ENCODE data around the gene TJP2. TPM values are rescaled to one million over a fixed set of nuclear protein-coding genes. Genes with fewer than 3 reads are reported as not detected.

Gene TJP2
- total and polyA plus RNA-seq, 4 experiments from 2014 or later, result 2.4 to 10.3 (median 8.8) TPM

DNA sequence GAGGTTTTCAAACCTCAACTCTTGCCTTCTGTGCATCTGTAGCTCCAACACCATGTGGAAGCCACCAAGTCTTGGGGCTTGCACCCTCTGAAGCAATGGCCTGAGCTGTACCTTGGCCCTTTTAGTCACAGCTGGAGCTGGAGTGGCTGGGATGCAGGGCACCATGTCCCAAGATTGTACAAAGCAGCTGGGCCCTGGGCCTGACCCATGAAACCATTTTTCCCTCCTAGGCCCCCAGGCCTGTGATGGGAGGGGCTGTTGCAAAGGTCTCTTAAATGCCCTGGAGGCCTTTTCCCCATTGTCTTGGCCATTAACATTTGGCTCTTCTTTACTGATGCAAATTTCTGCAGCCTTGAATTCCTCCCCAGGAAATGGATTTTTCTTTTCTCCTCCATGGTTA, 139.1 kb downstream of the TJP2 start:
- Mint-ChIP-seq H3K27ac (no peak overlapping the region), H3K4me3 (no peak overlapping the region), H3K4me1 (no peaks in the 10 kb centered on the region), H3K9me3 (peaks cover 2 to 29% (median 22%) of the 10 kb centered on the region in 8 donors), H3K36me3 (peaks cover 0 to 1% of the 10 kb centered on the region in 2 donors), H3K27me3 (peaks cover 0 to 1% of the 10 kb centered on the region in 2 donors)
- H3K27ac ChIP-seq (ENCODE audit: low read depth, low read length), result no peak overlapping the region
- no peaks in the 10 kb centered on the region for H3K36me3 ChIP-seq (ENCODE audit: insufficient read depth, low read length)
- H3K27me3 ChIP-seq (ENCODE audit: insufficient read depth, low read length), result no peaks in the 10 kb centered on the region
- no peak overlapping the region for H3K4me3 ChIP-seq (ENCODE audit: low read length in 2 of 2)
- no peaks in the 10 kb centered on the region for H3K4me1 ChIP-seq (ENCODE audit: insufficient read depth, low read length)
- CTCF ChIA-PET (ENCODE audit: partially characterized antibody), result no interaction called here
- POLR2A ChIA-PET (ENCODE audit: partially characterized antibody), result no interaction called here
- intact Hi-C loops (cut with micrococcal nuclease), result no loop called here
- DNase-seq, result no peak
- H3K9me3 ChIP-seq (ENCODE audit: control insufficient read depth in 1 of 2, low read length in 2 of 2), result no peaks in the 10 kb centered on the region

DNA sequence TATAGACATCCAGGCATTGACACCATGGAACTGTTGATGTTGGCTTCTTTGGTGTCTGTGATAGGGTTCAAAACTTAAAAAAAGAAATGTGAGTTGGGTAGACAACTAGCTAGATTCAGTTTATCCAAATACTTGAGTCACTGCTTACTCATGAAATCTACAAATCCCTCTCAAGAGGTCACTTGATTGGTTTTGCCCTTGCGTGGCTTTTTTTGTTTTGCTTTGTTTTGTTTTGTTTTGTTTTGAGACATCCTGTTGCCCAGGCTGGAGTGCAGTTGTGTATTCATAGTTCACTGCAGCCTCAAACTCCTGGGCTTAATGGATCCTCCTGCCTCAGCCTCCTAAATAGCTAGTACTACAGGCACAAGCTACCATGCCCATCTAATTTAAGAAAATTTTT, 140.5 kb downstream of the TJP2 start:
- Mint-ChIP-seq H3K9me3 (peaks cover 2 to 29% (median 22%) of the 10 kb centered on the region in 8 donors), H3K4me3 (no peak overlapping the region), H3K27me3 (peaks cover 2 to 8% of the 10 kb centered on the region in 2 donors), H3K4me1 (no peaks in the 10 kb centered on the region), H3K36me3 (peaks cover 0 to 1% of the 10 kb centered on the region in 2 donors), H3K27ac (no peak overlapping the region)
- POLR2A ChIA-PET (ENCODE audit: partially characterized antibody), result no interaction called here
- Histone ChIP-seq H3K27me3 (ENCODE audit: insufficient read depth, low read length) (no peaks in the 10 kb centered on the region), H3K9me3 (ENCODE audit: control insufficient read depth in 1 of 2, low read length in 2 of 2) (no peaks in the 10 kb centered on the region), H3K4me1 (ENCODE audit: insufficient read depth, low read length) (no peaks in the 10 kb centered on the region), H3K36me3 (ENCODE audit: insufficient read depth, low read length) (no peaks in the 10 kb centered on the region), H3K4me3 (ENCODE audit: low read length in 2 of 2) (no peak overlapping the region), H3K27ac (ENCODE audit: low read depth, low read length) (no peak overlapping the region)
- intact Hi-C loops (cut with micrococcal nuclease), result no loop called here
- CTCF ChIA-PET (ENCODE audit: partially characterized antibody), result no interaction called here
- no peak for DNase-seq

DNA sequence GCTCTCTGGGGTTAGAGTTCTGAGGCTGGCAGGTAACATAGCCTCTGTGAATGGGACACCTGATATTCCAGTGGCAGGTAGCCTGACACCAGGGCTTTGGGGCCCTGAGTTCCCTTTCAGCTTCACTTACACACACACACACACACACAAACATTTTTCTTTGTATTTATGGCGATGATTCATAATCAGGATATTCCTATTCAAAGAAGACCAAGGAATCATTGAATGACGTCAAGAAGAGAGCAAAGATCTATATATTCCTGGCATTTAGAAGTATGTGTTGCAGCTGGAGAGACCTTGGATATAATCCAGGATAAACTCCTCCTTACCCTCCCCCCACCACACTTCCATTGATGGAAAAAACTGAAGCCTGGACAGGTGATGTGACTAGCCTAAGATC, 143.0 kb downstream of the TJP2 start:
- Histone ChIP-seq H3K27me3 (ENCODE audit: insufficient read depth, low read length) (no peaks in the 10 kb centered on the region), H3K4me1 (ENCODE audit: insufficient read depth, low read length) (no peaks in the 10 kb centered on the region), H3K36me3 (ENCODE audit: insufficient read depth, low read length) (no peaks in the 10 kb centered on the region), H3K27ac (ENCODE audit: low read depth, low read length) (no peak overlapping the region), H3K4me3 (ENCODE audit: low read length in 2 of 2) (no peak overlapping the region), H3K9me3 (ENCODE audit: control insufficient read depth in 1 of 2, low read length in 2 of 2) (no peaks in the 10 kb centered on the region)
- intact Hi-C loops (cut with micrococcal nuclease), result no loop called here
- Mint-ChIP-seq H3K9me3 (peaks cover 0 to 26% (median 18%) of the 10 kb centered on the region in 8 donors), H3K36me3 (peaks cover 0 to 1% of the 10 kb centered on the region in 2 donors), H3K27ac (no peak overlapping the region), H3K27me3 (peaks cover 8 to 10% of the 10 kb centered on the region in 2 donors), H3K4me1 (no peaks in the 10 kb centered on the region), H3K4me3 (no peak overlapping the region)
- no peak for DNase-seq
- CTCF ChIA-PET (ENCODE audit: partially characterized antibody), result no interaction called here
- POLR2A ChIA-PET (ENCODE audit: partially characterized antibody), result no interaction called here

DNA sequence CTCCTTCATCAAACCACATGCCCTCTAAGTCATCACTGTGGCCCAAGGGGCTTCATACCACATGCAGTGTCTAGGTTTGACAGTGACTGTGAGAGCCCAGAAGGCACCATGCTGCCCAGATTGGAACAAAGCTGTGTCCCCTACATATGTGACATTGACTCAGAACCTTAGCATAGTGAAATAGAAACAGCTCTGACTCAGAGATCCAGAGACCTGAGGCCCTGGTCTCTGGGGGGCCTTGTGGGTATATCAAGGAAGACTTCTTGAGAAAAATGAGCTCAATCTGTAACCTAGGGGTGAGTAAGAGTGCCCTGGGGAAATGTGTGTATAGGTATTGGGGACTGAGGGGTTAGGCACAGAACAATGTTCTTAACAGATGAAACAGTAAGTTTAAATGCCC, 143.8 kb downstream of the TJP2 start:
- peaks cover 0 to 1% of the 10 kb centered on the region in 2 donors for H3K36me3 Mint-ChIP-seq
- no peak overlapping the region for H3K4me3 Mint-ChIP-seq
- Histone ChIP-seq H3K9me3 (ENCODE audit: control insufficient read depth in 1 of 2, low read length in 2 of 2) (no peaks in the 10 kb centered on the region), H3K27ac (ENCODE audit: low read depth, low read length) (no peak overlapping the region), H3K36me3 (ENCODE audit: insufficient read depth, low read length) (no peaks in the 10 kb centered on the region), H3K27me3 (ENCODE audit: insufficient read depth, low read length) (no peaks in the 10 kb centered on the region), H3K4me3 (ENCODE audit: low read length in 2 of 2) (no peak overlapping the region), H3K4me1 (ENCODE audit: insufficient read depth, low read length) (no peaks in the 10 kb centered on the region)
- H3K27ac Mint-ChIP-seq, result peak overlapping the region in 1 of 7 donors; percentile 19
- no peak for DNase-seq
- no peaks in the 10 kb centered on the region for H3K4me1 Mint-ChIP-seq
- ChIA-PET CTCF (ENCODE audit: partially characterized antibody) (no interaction called here), POLR2A (ENCODE audit: partially characterized antibody) (no interaction called here)
- peaks cover 0 to 18% (median 12%) of the 10 kb centered on the region in 8 donors for H3K9me3 Mint-ChIP-seq
- H3K27me3 Mint-ChIP-seq, result peaks cover 9% of the 10 kb centered on the region in 2 donors
- intact Hi-C loops (cut with micrococcal nuclease), result no loop called here

DNA sequence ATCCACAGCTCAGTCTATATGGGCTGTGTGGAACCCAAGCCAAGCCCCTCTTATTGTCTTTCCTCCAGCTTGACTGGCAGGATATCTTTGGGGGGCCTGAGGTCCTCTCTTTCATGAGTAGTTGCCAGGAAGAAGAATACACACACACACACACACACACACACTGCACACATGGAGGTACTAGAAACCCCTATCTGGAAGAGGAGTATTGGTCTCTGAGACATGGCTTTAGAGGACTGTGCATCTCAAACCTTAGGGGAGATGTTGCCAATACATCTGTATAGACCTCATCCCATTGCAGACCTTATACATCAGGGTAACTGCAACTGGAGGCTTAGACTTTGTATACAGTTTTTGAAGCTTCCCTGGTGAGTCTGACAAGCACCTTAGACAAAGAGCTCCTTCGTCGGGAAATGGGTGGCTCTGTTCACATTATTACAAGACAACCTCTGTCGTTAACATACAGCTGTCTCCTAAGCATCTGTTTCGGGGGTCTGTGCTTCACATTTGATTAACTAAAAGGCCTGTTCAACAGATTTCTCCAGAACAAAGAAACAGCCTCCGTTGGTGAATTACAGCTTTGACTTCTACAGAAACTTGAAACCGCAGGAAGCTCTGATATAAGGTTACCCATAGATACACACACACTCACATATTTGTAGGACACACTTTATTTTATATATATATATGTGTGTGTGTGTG, 145.4 kb downstream of the TJP2 start:
- intact Hi-C loops (cut with micrococcal nuclease), result no loop called here
- no peaks in the 10 kb centered on the region for H3K4me1 Mint-ChIP-seq
- Histone ChIP-seq H3K4me1 (ENCODE audit: insufficient read depth, low read length) (no peaks in the 10 kb centered on the region), H3K27me3 (ENCODE audit: insufficient read depth, low read length) (no peaks in the 10 kb centered on the region), H3K27ac (ENCODE audit: low read depth, low read length) (no peak overlapping the region), H3K9me3 (ENCODE audit: control insufficient read depth in 1 of 2, low read length in 2 of 2) (no peaks in the 10 kb centered on the region), H3K36me3 (ENCODE audit: insufficient read depth, low read length) (no peaks in the 10 kb centered on the region), H3K4me3 (ENCODE audit: low read length in 2 of 2) (no peak overlapping the region)
- H3K27me3 Mint-ChIP-seq, result peaks cover 12 to 14% of the 10 kb centered on the region in 2 donors
- no peak overlapping the region for H3K4me3 Mint-ChIP-seq
- DNase-seq, result no peak
- H3K9me3 Mint-ChIP-seq, result peaks cover 0 to 6% (median 3%) of the 10 kb centered on the region in 8 donors
- POLR2A ChIA-PET (ENCODE audit: partially characterized antibody), result no interaction called here
- no peaks in the 10 kb centered on the region for H3K36me3 Mint-ChIP-seq
- CTCF ChIA-PET (ENCODE audit: partially characterized antibody), result no interaction called here
- no peak overlapping the region for H3K27ac Mint-ChIP-seq

DNA sequence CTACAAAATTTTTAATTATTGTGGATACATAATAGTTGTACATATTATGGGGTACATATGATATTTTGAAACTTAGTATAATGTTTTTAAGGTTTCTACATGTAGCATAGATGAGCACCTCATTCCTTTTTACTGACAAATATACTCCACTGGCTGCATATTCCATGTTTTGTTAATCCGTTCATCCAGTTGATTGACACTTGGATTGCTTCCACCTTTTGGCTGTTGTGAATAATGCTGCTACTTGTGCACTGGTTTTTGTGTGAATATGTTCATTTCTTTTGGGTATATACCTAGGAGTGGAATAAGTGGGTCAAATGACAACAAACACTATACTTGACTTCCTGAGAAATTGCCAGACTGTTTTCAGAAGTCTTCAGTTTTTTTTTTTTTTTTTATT, 148.2 kb downstream of the TJP2 start:
- no peaks in the 10 kb centered on the region for H3K36me3 Mint-ChIP-seq
- H3K9me3 ChIP-seq (ENCODE audit: control insufficient read depth in 1 of 2, low read length in 2 of 2), result no peaks in the 10 kb centered on the region
- H3K27ac ChIP-seq (ENCODE audit: low read depth, low read length), result no peak overlapping the region
- no peak overlapping the region for H3K4me3 ChIP-seq (ENCODE audit: low read length in 2 of 2)
- no peak overlapping the region for H3K27ac Mint-ChIP-seq
- CTCF ChIA-PET (ENCODE audit: partially characterized antibody), result no interaction called here
- no peaks in the 10 kb centered on the region for H3K27me3 ChIP-seq (ENCODE audit: insufficient read depth, low read length)
- peaks cover 24 to 26% of the 10 kb centered on the region in 2 donors for H3K27me3 Mint-ChIP-seq
- no peak for DNase-seq
- H3K36me3 ChIP-seq (ENCODE audit: insufficient read depth, low read length), result no peaks in the 10 kb centered on the region
- peaks cover 0 to 8% (median 4%) of the 10 kb centered on the region in 4 donors for H3K4me1 Mint-ChIP-seq
- H3K9me3 Mint-ChIP-seq, result peaks cover 0 to 2% (median 0%) of the 10 kb centered on the region in 8 donors
- no peak overlapping the region for H3K4me3 Mint-ChIP-seq
- no peaks in the 10 kb centered on the region for H3K4me1 ChIP-seq (ENCODE audit: insufficient read depth, low read length)
- intact Hi-C loops (cut with micrococcal nuclease), result no loop called here
- POLR2A ChIA-PET (ENCODE audit: partially characterized antibody), result no interaction called here

DNA sequence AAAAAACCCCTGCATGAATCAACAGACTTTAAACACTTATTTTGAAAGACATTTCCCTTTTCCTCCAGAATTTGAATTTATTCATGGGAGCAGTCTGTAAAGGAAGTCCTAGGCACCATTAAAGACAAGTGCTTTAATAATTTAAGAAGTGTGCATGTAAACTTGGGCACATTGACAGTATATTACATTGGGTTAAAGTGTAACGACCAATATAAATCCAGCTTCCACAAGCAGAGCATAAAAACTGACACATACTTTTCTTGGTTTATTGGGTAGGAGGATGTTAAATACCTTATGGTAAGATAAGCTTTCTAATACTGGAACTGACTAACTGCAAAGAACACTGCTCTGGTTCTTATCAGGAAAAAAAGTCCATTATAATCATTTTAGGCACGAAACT, 149.8 kb downstream of the TJP2 start:
- H3K36me3 Mint-ChIP-seq, result no peaks in the 10 kb centered on the region
- DNase-seq, result no peak
- H3K36me3 ChIP-seq (ENCODE audit: insufficient read depth, low read length), result no peaks in the 10 kb centered on the region
- peaks cover 0 to 3% (median 0%) of the 10 kb centered on the region in 8 donors for H3K9me3 Mint-ChIP-seq
- no peak overlapping the region for H3K27ac Mint-ChIP-seq
- H3K27ac ChIP-seq (ENCODE audit: low read depth, low read length), result no peak overlapping the region
- CTCF ChIA-PET (ENCODE audit: partially characterized antibody), result no interaction called here
- POLR2A ChIA-PET (ENCODE audit: partially characterized antibody), result no interaction called here
- peak overlapping the region in 1 of 8 donors; percentile 17 for H3K4me3 Mint-ChIP-seq
- H3K4me3 ChIP-seq (ENCODE audit: low read length in 2 of 2), result no peak overlapping the region
- no peaks in the 10 kb centered on the region for H3K27me3 ChIP-seq (ENCODE audit: insufficient read depth, low read length)
- H3K4me1 Mint-ChIP-seq, result peaks cover 0 to 8% (median 4%) of the 10 kb centered on the region in 4 donors
- H3K9me3 ChIP-seq (ENCODE audit: control insufficient read depth in 1 of 2, low read length in 2 of 2), result no peaks in the 10 kb centered on the region
- H3K27me3 Mint-ChIP-seq, result peaks cover 29 to 31% of the 10 kb centered on the region in 2 donors
- intact Hi-C loops (cut with micrococcal nuclease), result no loop called here
- no peaks in the 10 kb centered on the region for H3K4me1 ChIP-seq (ENCODE audit: insufficient read depth, low read length)

Data from CD4-positive, alpha-beta memory T cell (primary cell).